SK-N-SH treated with all-trans-retinoic acid at 6 μM for 48 hours (cell line): Measurements from ENCODE around the gene SLC34A3.

Experiments
- ATAC-seq: fragments of 200-7000 bp; cut with Tn5 transposase; 3 replicates; pipeline ENCODE4 v1.9.1; 2020; ENCODE audit warnings: mild to moderate bottlenecking, moderate library complexity
- ARNTL ChIP-seq: fragments of 450-650 bp; formaldehyde crosslinking; IDR thresholded peaks from 2 replicates; pipeline ENCODE4 v1.5.0; 2020; ENCODE audit warnings: low read depth, mild to moderate bottlenecking, moderate library complexity, borderline replicate concordance
- BACH2 ChIP-seq: fragments of 250-450 bp; sonication (Bioruptor Pico); IDR thresholded peaks from 2 replicates; pipeline ENCODE4 v1.9.0; 2021; ENCODE audit warnings: mild to moderate bottlenecking, borderline replicate concordance
- CSDC2 ChIP-seq: fragments of 250-450 bp; sonication (Bioruptor Pico); IDR thresholded peaks from 2 replicates; pipeline ENCODE4 v1.5.0; 2020; ENCODE audit warnings: mild to moderate bottlenecking, moderate library complexity
- GLIS3 ChIP-seq: fragments of 250-450 bp; sonication (Bioruptor Pico); IDR thresholded peaks from 2 replicates; pipeline ENCODE4 v1.5.0; 2020; ENCODE audit warnings: mild to moderate bottlenecking, moderate library complexity
- OSR1 ChIP-seq: fragments of 250-450 bp; sonication (Bioruptor Pico); IDR thresholded peaks from 2 replicates; pipeline ENCODE4 v1.8.0; 2022; ENCODE audit warnings: moderate library complexity, mild to moderate bottlenecking, inconsistent platforms
- RARB ChIP-seq: fragments of 250-450 bp; sonication (Bioruptor Pico); IDR thresholded peaks from 2 replicates; pipeline ENCODE4 v1.8.0; 2021; ENCODE audit warnings: mild to moderate bottlenecking, moderate library complexity
- SNAI2 ChIP-seq: fragments of 250-450 bp; sonication (Bioruptor Pico); IDR thresholded peaks from 2 replicates; pipeline ENCODE4 v1.5.0; 2020; ENCODE audit warnings: mild to moderate bottlenecking, moderate library complexity
- TCF4 ChIP-seq: fragments of 250-450 bp; sonication (Bioruptor Pico); IDR thresholded peaks from 2 replicates; pipeline ENCODE4 v1.8.0; 2021; ENCODE audit warnings: mild to moderate bottlenecking, moderate library complexity, borderline replicate concordance
- ZC3H10 ChIP-seq: fragments of 250-450 bp; sonication (Bioruptor Pico); IDR thresholded peaks from 2 replicates; pipeline ENCODE4 v1.5.1; 2021; ENCODE audit warnings: mild to moderate bottlenecking, moderate library complexity
- ZFP3 ChIP-seq: fragments of 250-450 bp; sonication (Bioruptor Pico); IDR thresholded peaks from 2 replicates; pipeline ENCODE4 v1.5.0; 2020; ENCODE audit warnings: mild to moderate bottlenecking, moderate library complexity
- ZFP30 ChIP-seq: fragments of 450-650 bp; formaldehyde crosslinking; IDR thresholded peaks from 2 replicates; pipeline ENCODE4 v1.5.0; 2022; ENCODE audit warnings: mild to moderate bottlenecking, moderate library complexity
- ZNF565 ChIP-seq: fragments of 450-650 bp; formaldehyde crosslinking; conservative IDR thresholded peaks from 2 replicates; pipeline ENCODE4 v1.5.0; 2020; ENCODE audit warnings: low read depth, mild to moderate bottlenecking, moderate library complexity
- ZNF70 ChIP-seq: fragments of 450-650 bp; formaldehyde crosslinking; IDR thresholded peaks from 2 replicates; pipeline ENCODE4 v1.5.0; 2020; ENCODE audit warnings: mild to moderate bottlenecking, moderate library complexity
- ZNF8 ChIP-seq: fragments of 450-650 bp; formaldehyde crosslinking; IDR thresholded peaks from 2 replicates; pipeline ENCODE4 v1.5.0; 2020; ENCODE audit warnings: mild to moderate bottlenecking, moderate library complexity
- TF ChIP-seq, protein P1 (sequence below): fragments of 250-450 bp; sonication (Bioruptor Pico); IDR thresholded peaks from 2 replicates; pipeline ENCODE4 v1.5.1; 2020; ENCODE audit warnings: low read depth, mild to moderate bottlenecking, moderate library complexity
- TF ChIP-seq, protein P2 (sequence below): fragments of 250-450 bp; sonication (Bioruptor Pico); IDR thresholded peaks from 2 replicates; pipeline ENCODE4 v1.5.1; 2021; ENCODE audit warnings: mild to moderate bottlenecking, moderate library complexity
- TF ChIP-seq, protein P3 (sequence below): fragments of 250-450 bp; sonication (Bioruptor Pico); IDR thresholded peaks from 2 replicates; pipeline ENCODE4 v1.5.0; 2020; ENCODE audit warnings: mild to moderate bottlenecking, moderate library complexity
- TF ChIP-seq, protein P4 (sequence below): fragments of 250-450 bp; sonication (Bioruptor Pico); IDR thresholded peaks from 2 replicates; pipeline ENCODE4 v1.8.0; 2020; ENCODE audit warnings: mild to moderate bottlenecking, moderate library complexity, borderline replicate concordance
- TF ChIP-seq, protein P5 (sequence below): fragments of 250-450 bp; sonication (Bioruptor Pico); IDR thresholded peaks from 2 replicates; pipeline ENCODE4 v1.8.0; 2021; ENCODE audit warnings: low read depth, mild to moderate bottlenecking, moderate library complexity, borderline replicate concordance

Gene SLC34A3

DNA sequence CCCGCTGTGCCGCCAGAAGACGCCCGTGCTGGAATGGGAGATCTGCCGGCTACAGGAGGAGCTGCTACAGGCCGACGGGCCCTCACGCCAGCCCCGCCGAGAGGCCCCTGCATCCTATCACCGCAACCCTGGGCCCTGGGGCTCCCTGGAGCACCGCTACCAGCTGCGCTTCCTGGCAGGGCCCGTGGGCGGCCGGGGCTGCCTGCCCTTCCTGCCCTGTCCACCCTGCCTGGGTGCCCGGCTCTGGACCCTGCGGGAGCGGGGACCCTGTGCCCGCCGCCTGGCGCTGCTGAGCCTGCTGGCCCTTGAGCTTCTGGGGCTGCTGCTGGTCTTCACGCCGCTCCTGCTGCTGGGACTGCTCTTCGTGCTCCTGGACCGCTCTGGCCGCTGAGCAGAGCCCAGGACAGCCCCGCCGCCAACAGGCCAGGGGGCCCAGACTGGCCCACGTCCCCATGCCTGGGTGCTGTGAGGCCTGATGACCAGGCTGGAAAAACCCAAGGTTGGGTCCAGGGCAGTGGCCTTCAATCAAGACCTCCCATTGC, 12.4 kb upstream of the SLC34A3 start:
- ATAC-seq = no peak
- TF ChIP-seq GLIS3 (CRISPR knock-in tag) = no peak
- TF ChIP-seq ZNF8 (CRISPR knock-in tag) = no peak
- TF ChIP-seq ARNTL (CRISPR knock-in tag) = no peak
- TF ChIP-seq ZNF565 (CRISPR knock-in tag) = no peak
- no peak for TF ChIP-seq ZFP3 (CRISPR knock-in tag)
- TF ChIP-seq CSDC2 (CRISPR knock-in tag) = no peak
- no peak for TF ChIP-seq ZC3H10
- TF ChIP-seq, all 23 proteins: peak for 0

DNA sequence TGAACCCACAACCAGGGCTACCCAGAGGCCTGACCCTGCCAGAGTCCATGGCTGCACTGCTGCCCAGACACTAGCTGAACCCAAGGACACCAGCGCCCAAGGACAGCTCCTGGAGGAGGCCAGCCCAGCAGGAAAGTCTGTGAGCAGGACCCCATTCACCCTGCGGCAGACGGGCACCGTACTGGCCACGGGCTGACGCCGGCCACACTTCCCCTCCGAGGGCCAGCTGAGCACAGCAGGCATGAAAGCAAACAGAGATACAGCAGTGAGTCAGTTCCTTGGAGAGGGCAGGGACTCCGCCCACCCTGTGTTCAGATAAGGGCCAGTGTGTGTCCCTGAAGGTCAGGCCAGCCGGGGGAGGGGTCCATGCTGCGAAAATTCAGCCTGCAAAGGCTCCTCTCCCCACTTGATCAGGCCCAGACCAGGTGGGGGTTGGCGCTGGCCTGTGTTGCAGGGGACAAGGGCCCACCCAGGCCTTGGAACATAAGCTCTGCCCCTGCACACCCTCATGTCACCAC, 11.9 kb upstream of the SLC34A3 start:
- TF ChIP-seq ZNF8 (CRISPR knock-in tag) = no peak
- no peak for TF ChIP-seq ZNF70
- TF ChIP-seq, protein P1, sequence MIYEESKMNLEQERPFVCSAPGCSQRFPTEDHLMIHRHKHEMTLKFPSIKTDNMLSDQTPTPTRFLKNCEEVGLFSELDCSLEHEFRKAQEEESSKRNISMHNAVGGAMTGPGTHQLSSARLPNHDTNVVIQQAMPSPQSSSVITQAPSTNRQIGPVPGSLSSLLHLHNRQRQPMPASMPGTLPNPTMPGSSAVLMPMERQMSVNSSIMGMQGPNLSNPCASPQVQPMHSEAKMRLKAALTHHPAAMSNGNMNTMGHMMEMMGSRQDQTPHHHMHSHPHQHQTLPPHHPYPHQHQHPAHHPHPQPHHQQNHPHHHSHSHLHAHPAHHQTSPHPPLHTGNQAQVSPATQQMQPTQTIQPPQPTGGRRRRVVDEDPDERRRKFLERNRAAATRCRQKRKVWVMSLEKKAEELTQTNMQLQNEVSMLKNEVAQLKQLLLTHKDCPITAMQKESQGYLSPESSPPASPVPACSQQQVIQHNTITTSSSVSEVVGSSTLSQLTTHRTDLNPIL = no peak
- TF ChIP-seq, protein P2, sequence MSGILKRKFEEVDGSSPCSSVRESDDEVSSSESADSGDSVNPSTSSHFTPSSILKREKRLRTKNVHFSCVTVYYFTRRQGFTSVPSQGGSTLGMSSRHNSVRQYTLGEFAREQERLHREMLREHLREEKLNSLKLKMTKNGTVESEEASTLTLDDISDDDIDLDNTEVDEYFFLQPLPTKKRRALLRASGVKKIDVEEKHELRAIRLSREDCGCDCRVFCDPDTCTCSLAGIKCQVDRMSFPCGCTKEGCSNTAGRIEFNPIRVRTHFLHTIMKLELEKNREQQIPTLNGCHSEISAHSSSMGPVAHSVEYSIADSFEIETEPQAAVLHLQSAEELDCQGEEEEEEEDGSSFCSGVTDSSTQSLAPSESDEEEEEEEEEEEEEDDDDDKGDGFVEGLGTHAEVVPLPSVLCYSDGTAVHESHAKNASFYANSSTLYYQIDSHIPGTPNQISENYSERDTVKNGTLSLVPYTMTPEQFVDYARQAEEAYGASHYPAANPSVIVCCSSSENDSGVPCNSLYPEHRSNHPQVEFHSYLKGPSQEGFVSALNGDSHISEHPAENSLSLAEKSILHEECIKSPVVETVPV = no peak
- TF ChIP-seq, protein P3, sequence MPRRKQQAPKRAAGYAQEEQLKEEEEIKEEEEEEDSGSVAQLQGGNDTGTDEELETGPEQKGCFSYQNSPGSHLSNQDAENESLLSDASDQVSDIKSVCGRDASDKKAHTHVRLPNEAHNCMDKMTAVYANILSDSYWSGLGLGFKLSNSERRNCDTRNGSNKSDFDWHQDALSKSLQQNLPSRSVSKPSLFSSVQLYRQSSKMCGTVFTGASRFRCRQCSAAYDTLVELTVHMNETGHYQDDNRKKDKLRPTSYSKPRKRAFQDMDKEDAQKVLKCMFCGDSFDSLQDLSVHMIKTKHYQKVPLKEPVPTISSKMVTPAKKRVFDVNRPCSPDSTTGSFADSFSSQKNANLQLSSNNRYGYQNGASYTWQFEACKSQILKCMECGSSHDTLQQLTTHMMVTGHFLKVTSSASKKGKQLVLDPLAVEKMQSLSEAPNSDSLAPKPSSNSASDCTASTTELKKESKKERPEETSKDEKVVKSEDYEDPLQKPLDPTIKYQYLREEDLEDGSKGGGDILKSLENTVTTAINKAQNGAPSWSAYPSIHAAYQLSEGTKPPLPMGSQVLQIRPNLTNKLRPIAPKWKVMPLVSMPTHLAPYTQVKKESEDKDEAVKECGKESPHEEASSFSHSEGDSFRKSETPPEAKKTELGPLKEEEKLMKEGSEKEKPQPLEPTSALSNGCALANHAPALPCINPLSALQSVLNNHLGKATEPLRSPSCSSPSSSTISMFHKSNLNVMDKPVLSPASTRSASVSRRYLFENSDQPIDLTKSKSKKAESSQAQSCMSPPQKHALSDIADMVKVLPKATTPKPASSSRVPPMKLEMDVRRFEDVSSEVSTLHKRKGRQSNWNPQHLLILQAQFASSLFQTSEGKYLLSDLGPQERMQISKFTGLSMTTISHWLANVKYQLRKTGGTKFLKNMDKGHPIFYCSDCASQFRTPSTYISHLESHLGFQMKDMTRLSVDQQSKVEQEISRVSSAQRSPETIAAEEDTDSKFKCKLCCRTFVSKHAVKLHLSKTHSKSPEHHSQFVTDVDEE (CRISPR knock-in tag) = no peak
- TF ChIP-seq, protein P4, sequence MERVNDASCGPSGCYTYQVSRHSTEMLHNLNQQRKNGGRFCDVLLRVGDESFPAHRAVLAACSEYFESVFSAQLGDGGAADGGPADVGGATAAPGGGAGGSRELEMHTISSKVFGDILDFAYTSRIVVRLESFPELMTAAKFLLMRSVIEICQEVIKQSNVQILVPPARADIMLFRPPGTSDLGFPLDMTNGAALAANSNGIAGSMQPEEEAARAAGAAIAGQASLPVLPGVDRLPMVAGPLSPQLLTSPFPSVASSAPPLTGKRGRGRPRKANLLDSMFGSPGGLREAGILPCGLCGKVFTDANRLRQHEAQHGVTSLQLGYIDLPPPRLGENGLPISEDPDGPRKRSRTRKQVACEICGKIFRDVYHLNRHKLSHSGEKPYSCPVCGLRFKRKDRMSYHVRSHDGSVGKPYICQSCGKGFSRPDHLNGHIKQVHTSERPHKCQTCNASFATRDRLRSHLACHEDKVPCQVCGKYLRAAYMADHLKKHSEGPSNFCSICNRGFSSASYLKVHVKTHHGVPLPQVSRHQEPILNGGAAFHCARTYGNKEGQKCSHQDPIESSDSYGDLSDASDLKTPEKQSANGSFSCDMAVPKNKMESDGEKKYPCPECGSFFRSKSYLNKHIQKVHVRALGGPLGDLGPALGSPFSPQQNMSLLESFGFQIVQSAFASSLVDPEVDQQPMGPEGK = no peak
- no peak for TF ChIP-seq CSDC2 (CRISPR knock-in tag)
- TF ChIP-seq RARB = no peak
- TF ChIP-seq ZFP30 = no peak
- no peak for TF ChIP-seq SNAI2 (CRISPR knock-in tag)
- TF ChIP-seq, all 23 proteins: peak for 0
- no peak for ATAC-seq

DNA sequence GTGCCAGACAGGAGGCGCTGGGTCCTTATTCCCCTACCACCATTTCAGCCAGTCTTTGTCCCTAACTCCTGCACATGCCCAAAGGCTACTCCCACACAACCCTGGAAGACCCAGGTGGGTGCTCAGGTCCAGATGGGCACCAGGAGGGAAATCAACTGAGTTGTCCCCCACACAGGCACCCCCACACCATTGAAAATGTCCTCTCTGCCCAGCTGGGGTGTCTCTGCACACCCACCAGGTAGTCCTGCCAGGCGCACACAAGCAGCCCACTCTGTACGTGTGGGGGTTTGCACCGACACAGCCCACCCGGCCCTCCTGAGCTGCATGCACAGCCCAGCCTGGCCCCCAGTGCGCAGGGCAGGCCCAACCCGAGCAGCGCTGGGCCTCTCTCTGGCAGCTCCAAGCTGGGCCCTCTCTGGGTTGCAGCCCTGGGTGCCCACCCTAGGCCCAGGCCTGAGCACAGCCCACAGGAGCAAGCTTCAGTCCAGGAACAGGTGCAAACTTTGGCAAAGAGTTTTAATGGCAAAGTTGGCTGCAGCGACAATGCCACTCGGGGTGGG, 10.9 kb upstream of the SLC34A3 start:
- no peak for ATAC-seq

More for the DNA sequence above, 10.9 kb upstream of the SLC34A3 start:
- no peak for TF ChIP-seq SNAI2 (CRISPR knock-in tag)
- no peak for TF ChIP-seq ZNF70
- TF ChIP-seq ZNF565 (CRISPR knock-in tag) = no peak
- no peak for TF ChIP-seq ARNTL (CRISPR knock-in tag)
- no peak for TF ChIP-seq ZFP30
- no peak for TF ChIP-seq GLIS3 (CRISPR knock-in tag)
- TF ChIP-seq, protein P5, sequence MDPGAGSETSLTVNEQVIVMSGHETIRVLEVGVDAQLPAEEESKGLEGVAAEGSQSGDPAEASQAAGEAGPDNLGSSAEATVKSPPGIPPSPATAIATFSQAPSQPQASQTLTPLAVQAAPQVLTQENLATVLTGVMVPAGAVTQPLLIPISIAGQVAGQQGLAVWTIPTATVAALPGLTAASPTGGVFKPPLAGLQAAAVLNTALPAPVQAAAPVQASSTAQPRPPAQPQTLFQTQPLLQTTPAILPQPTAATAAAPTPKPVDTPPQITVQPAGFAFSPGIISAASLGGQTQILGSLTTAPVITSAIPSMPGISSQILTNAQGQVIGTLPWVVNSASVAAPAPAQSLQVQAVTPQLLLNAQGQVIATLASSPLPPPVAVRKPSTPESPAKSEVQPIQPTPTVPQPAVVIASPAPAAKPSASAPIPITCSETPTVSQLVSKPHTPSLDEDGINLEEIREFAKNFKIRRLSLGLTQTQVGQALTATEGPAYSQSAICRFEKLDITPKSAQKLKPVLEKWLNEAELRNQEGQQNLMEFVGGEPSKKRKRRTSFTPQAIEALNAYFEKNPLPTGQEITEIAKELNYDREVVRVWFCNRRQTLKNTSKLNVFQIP = no peak
- no peak for TF ChIP-seq OSR1 (CRISPR knock-in tag)
- TF ChIP-seq, protein P4 = no peak
- TF ChIP-seq BACH2 (CRISPR knock-in tag) = no peak
- TF ChIP-seq TCF4 (CRISPR knock-in tag) = no peak
- no peak for TF ChIP-seq CSDC2 (CRISPR knock-in tag)
- TF ChIP-seq, protein P3 (CRISPR knock-in tag) = no peak
